PFSK-1 (cell line): ENCODE data around the gene SCO2.
A peak's percentile ranks its signal among the peaks of the same experiment; 100 is the strongest.

Experiments
- FOXP2 ChIP-seq: optimal IDR thresholded peaks from 2 replicates; pipeline ENCODE3; 2011; ENCODE audit warnings: borderline replicate concordance, control low read depth, inconsistent platforms; ENCODE audit not compliant: insufficient read depth; ENCODE audit errors: extremely low read length, extremely low read depth
- POLR2AphosphoS5 ChIP-seq: IDR thresholded peaks from 2 replicates; pipeline ENCODE4 v1.6.1; 2012; ENCODE audit warnings: low read depth, mild to moderate bottlenecking, control low read depth, low read length, moderate library complexity
- SIN3A ChIP-seq: IDR thresholded peaks from 2 replicates; pipeline ENCODE4 v1.6.1; 2012; ENCODE audit warnings: mild to moderate bottlenecking, low read length, moderate library complexity, borderline replicate concordance; ENCODE audit not compliant: insufficient read depth
- TAF1 ChIP-seq: IDR thresholded peaks from 2 replicates; pipeline ENCODE4 v1.6.1; 2012; ENCODE audit warnings: low read length, control low read depth, borderline replicate concordance; ENCODE audit not compliant: insufficient read depth
- TF ChIP-seq, protein P1 (sequence below), 2 experiments: IDR thresholded peaks; 2 replicates each; pipeline versions ENCODE4 v1.6.1 to v1.8.0; 2011 to 2012; ENCODE audit warnings: low read depth in 2 of 2, low read length in 2 of 2, control low read depth in 1 of 2, inconsistent platforms in 1 of 2, mild to moderate bottlenecking in 1 of 2, moderate library complexity in 1 of 2; ENCODE audit not compliant: insufficient read depth in 1 of 2

Gene SCO2

DNA sequence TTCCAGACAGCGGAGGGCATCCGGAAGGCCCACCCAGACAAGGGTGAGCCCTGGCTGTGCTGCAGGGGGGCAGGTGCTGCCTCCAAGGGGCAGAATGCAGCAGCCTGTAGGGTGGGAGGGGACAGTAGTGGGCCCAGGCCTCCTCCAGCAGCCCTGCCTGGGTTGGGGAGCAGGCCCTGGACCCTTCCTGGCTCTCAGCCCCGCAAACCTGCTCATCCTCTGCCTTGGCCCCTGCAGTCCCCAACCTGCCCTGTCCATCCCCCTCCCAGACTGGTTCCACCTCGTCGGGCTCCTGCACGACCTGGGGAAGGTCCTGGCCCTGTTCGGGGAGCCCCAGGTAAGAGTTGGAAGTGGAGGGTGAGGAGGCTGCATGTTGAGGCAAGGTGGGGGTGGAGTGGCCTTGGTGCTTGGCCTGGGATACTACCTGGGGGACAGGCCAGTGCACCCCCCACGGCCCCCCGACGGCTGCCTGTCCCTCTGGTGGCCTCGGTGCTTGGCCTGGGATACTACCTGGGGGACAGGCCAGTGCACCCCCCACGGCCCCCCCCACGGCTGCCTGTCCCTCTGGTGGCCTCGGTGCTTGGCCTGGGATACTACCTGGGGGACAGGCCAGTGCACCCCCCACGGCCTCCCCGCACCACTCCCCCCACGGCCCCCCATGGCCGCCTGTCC is 37.3 kb downstream of the SCO2 start:
- TF ChIP-seq SIN3A (no peak), TAF1 (no peak), POLR2AphosphoS5 (no peak), FOXP2 (no peak)
- TF ChIP-seq, protein P1, sequence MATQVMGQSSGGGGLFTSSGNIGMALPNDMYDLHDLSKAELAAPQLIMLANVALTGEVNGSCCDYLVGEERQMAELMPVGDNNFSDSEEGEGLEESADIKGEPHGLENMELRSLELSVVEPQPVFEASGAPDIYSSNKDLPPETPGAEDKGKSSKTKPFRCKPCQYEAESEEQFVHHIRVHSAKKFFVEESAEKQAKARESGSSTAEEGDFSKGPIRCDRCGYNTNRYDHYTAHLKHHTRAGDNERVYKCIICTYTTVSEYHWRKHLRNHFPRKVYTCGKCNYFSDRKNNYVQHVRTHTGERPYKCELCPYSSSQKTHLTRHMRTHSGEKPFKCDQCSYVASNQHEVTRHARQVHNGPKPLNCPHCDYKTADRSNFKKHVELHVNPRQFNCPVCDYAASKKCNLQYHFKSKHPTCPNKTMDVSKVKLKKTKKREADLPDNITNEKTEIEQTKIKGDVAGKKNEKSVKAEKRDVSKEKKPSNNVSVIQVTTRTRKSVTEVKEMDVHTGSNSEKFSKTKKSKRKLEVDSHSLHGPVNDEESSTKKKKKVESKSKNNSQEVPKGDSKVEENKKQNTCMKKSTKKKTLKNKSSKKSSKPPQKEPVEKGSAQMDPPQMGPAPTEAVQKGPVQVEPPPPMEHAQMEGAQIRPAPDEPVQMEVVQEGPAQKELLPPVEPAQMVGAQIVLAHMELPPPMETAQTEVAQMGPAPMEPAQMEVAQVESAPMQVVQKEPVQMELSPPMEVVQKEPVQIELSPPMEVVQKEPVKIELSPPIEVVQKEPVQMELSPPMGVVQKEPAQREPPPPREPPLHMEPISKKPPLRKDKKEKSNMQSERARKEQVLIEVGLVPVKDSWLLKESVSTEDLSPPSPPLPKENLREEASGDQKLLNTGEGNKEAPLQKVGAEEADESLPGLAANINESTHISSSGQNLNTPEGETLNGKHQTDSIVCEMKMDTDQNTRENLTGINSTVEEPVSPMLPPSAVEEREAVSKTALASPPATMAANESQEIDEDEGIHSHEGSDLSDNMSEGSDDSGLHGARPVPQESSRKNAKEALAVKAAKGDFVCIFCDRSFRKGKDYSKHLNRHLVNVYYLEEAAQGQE (IDR thresholded peaks at IDR 0.05; ENCODE audit: insufficient read depth in 1 of 2, low read depth in 2 of 2, low read length in 2 of 2) = no peak

DNA sequence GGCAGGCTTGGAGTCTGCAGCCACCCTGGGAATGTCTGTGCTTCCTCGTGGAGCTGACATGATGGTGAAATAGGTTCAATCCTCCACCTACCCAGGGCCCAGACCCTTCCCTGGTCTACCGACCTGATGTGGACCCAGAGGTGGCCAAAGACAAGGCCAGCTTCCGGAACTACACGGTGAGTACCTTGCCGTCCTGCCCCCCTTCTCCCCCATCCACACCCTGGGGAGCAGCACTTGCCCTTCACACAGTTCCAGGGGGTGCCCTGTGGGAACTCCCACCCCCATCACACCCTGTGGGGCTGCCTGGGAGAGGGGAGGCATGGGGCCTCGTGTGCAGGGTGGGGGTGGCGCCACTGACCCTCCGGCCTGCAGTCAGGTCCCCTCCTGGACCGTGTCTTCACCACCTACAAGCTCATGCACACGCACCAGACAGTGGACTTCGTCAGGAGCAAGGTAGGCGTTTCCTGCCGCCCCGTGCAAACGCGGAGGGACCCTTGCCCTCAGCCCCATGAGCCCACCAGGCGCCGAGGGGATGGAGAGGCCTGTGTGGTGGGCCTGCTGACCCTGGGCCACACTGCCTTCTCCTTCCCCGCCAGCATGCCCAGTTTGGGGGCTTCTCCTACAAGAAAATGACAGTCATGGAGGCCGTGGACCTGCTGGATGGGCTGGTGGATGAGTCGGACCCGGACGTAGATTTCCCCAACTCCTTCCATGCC is 38.0 kb downstream of the SCO2 start:
- no peak for TF ChIP-seq SIN3A

- TF ChIP-seq SIN3A (no peak), TAF1 (no peak), POLR2AphosphoS5 (no peak), FOXP2 (no peak)
- TF ChIP-seq, protein P1 (IDR thresholded peaks at IDR 0.05; ENCODE audit: insufficient read depth in 1 of 2, low read depth in 2 of 2, low read length in 2 of 2) = no peak
These were observed 38.7 kb downstream of the SCO2 start, which contains the start of gene MIOX for GRCh38 chr22:50486561-50487289. Gene MIOX, plus strand, starts transcription at chr22:50486859. Its CDS starts 39 bp downstream, at chr22:50486898.

GRCh38 chr22:50485221-50486131 is 39.9 kb downstream of the SCO2 start:
- peak; percentile 62 for TF ChIP-seq POLR2AphosphoS5
- TF ChIP-seq FOXP2 = no peak
- TF ChIP-seq, protein P1 (IDR thresholded peaks at IDR 0.05; ENCODE audit: insufficient read depth in 1 of 2, low read depth in 2 of 2, low read length in 2 of 2) = no peak
- no peak for TF ChIP-seq TAF1
- TF ChIP-seq SIN3A = no peak
